HG03565 (cell line): Measurements from ENCODE around the gene UGT3A1.
A peak's percentile ranks its signal among the peaks of the same experiment; 100 is the strongest.
"Not testable (repeated sequence)": the region's sequence is repeated elsewhere in the genome, so short reads cannot be mapped to it uniquely, and the experiment has no call there.

Experiments used
- ATAC-seq: cut with Tn5 transposase; IDR thresholded peaks from one replicate; pipeline ENCODE4 v1.9.1; 2021; ENCODE audit warnings: mild to moderate bottlenecking, moderate library complexity; ENCODE audit not compliant: unreplicated experiment

Gene UGT3A1

DNA sequence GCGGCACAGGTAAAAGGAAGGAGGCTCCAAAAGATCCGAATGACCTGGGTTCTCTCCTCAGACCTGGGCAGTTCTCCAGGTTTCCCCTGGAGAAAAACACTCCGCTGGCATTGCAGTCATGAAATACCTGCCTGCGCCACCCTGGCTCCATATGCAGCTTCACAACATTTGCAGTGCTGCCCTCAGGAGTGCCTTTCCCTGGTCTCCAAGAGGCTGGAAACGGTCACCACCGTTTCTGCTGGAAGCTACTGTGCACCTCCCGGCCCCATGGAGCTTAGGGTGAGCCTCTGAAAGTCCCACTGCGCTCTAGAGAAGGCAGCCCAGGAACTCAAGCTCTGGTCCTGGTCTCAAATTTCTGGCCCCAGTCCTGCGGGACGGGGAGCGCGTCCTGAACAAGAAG lies 670 bp downstream of the UGT3A1 start:
- no peak for ATAC-seq

DNA sequence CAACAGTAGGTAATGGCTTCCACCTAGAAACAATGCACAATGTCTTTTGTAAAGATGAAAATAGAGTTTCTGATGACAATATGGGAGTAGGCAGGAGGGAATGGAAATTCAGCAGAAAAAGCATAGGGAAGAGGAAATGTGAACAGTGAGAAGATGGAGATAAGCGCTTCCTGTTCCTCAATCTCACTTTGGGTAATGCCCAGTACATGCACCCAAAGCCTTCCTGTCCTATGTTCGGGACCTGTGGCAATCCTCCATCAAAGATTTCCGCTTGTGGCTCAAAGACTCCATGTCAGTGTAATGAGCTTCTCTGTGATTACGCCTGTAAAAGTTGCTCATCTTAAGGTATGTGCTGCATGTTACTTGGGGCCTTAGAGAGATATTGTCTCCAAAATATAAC lies 2.7 kb downstream of the UGT3A1 start:
- ATAC-seq, result no peak

DNA sequence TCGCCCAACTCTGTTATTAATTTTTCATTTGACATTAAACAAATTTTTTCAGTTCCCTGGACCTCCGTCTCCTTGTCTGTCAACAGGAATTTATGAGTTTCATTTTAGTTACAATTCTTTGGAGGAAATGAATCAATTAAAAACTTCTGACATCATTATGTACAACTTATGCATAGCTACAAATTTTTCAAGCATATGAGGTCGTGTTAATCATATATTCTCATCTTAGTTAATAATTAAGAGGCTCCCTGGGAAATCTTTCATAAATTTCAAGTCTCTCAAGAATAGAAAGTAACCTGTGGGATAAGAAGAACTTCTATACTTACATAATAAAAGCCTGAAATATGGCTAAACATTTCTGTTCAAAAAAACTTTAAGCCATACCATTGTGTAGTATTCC lies 3.4 kb downstream of the UGT3A1 start:
- no peak for ATAC-seq

DNA sequence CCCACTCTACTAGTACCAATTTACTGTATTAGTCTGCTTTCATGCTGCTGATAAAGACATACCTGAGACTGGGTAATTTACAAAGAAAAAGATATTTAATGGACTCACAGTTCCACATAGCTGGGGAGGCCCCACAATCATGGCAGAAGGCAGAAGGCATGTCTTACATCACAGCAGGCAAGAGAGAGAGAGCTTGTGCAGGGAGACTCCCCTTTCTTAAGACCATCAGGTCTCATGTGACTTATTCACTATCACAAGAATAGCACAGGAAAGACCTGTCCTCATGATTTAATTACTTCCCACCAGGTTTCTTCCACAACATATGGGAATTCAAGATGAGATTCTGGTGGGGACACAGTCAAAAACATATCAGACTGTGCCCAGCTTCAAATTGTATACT lies 11.5 kb downstream of the UGT3A1 start:
- ATAC-seq, result no peak

DNA sequence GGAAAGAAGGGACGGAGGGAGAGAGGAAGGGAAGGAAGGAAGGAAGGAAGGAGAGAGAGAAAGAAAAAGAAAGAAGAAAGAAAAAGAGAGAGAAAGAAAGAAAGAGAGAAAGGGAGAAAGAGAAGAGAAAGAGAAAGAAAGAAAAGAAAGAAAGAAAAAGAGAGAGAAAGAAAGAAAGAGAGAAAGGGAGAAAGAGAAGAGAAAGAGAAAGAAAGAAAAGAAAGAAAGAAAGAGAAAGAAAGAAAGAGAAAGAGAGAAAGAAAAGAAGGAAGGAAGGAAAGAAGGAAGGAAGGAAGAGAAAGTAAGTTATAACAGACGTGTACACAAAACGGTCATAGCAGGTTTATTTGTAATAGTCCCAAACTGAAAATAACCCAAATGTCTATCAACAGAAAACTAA lies 14.3 kb downstream of the UGT3A1 start:
- not testable (repeated sequence) for ATAC-seq

DNA sequence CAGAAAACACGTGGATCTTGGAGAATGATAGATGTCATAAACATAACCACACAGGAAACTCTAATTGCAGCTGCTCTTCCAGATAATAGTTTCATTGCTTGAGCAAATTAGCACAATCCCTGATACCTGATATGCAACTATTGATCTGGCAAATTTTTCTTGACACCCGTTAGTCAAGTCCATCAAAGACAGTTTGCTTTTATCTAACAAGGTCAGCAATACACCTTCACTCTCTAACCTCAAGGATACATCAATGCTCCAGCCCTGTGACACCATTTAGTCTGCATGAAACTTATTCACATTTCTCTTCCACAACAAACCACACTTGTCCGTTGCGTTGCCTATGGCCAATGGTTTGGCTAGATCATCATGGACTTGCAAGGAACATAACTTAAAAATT lies 16.6 kb downstream of the UGT3A1 start:
- ATAC-seq, result no peak

DNA sequence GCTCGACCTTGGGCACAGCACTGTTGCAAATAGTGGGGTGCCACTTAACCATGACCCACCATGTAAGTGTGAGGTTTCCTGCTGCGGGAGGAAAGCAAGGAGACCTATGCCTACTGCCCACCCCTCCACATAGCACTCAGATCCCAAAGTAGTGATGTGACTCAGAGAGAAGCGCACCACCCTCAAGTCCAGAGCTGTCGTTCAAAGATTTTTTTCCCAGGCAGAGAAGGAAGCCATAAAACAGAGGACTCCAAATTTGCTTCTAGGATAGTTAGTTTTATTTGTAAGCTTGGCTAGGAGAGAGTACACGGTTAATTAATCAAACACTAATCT lies 19.3 kb downstream of the UGT3A1 start:
- no peak for ATAC-seq

DNA sequence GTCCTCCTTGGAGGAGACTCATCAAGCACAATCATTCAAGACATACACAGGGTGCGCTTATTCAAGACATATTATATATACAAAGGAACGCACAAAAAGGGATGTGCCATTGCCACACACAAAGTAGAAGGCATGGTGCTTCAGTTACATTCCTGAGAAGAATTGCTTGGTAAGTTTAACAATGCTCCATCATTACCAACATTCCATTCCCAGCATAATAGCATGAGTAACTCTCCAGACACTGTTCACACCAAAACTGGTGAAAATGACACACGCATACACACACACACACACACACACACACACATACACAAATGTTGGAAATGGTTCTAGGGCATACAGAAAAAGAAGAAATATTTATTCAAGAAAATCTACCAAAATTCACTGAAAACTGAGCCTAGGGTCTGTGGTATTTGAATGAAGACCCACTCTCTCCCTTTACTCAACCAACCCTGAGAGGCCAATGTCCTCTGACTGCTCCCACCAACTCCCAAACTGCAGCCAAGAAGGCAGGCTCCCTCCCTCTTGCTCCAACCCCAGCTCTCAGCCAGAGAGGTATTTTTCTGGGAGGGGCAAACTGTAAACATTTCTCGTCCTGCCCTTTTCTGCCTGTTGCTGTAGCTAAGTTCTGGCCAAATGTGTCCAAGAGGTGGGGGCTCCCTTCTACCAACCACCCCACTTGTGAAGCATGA lies 19.9 kb downstream of the UGT3A1 start:
- no peak for ATAC-seq

DNA sequence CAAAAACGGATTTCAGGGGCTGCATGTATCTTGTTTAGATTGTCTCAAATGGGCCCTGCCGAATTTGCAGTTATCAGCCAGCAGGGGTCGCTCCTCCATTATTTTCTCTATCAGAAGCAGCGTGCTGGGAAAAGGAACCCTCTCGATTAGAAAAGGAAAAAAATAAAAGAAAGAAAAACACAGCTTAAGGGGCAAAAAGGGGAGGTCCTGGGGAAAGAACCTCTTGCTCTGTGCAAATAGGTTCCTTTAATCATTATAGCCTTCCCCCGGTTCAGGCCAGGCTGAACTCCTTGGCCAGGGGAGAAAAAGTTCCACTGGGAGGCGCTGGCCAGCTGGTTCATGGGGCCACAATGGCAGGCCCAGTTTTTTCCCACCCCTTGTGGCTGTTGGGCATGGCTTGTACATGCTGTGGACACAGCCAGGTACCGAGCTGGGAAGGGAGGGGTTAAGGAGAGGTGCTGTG lies 27.8 kb downstream of the UGT3A1 start:
- no peak for ATAC-seq

DNA sequence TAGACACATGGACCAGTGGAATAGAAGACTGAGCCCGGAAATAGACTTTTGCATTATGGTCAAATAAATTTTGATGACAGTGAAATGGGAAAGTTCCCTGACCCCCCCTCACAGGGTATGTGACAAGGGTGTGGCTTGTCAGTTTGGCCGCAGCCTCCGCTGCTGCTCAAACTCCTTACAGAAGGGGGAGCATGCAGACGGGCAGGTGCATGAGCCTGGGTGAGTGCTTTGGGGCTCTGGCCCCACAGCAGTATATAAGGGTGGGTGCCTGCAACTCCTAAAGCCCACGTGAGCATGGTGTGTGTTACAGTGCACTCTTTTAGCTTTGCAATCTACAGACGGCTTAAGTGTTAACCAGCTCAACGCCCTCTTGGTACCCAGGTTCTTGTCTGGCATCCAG lies 30.9 kb downstream of the UGT3A1 start:
- no peak for ATAC-seq

DNA sequence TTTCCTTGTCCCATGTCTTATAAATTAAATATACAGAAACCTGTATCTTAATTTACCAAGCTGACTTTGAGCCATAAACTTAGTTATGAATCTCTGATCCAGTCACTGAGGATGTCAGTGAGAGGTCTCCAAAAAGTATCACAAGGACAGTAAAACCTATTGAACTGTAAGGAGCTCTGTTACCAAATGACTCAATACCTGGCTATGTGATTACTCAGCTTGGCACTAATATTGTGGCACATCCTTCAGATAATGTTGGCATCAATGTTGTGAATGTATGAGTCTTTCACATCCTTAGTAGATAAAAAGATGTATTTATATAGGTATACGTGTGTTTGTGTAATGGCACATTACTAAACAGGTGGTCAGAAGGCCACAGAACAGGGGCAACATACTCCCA lies 34.8 kb downstream of the UGT3A1 start:
- no peak for ATAC-seq

DNA sequence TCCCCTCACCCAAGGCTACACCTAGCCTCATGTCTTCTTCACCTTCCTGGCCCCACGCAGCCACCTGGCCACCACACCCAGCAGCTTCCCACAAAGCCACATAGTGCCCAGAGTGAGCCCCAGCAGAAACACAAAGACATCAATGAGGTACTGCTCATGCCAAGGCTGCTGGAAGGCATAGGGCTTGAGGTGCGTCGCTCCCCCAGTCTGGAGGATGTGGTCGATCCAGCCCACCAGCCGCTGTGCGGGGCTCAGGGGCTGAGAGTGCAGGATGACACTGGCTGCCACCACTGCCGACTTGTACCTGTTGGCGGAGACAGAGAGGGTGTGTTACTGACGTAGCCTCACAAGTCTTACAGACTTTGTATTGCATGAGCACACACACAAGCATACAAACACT lies 37.0 kb downstream of the UGT3A1 start:
- ATAC-seq, result no peak

DNA sequence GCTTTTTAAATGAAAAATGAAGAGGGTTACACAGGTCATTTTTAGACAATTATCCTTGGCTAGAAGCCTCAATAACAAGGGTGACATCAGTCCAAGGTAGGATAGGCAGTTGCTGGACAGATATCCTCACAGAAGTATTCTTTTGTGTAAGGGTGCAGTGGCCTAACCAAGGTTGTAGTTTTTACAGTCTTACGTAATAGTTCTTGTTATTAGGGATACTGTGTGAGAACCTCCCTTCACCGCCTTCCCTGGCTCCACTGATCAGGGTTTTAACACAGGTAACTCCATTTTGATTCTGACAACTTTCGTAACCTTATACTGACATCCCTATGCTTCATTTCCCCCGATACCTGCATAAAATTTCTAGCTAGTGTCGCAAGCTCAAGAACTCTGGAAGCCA lies 44.1 kb downstream of the UGT3A1 start:
- no peak for ATAC-seq

DNA sequence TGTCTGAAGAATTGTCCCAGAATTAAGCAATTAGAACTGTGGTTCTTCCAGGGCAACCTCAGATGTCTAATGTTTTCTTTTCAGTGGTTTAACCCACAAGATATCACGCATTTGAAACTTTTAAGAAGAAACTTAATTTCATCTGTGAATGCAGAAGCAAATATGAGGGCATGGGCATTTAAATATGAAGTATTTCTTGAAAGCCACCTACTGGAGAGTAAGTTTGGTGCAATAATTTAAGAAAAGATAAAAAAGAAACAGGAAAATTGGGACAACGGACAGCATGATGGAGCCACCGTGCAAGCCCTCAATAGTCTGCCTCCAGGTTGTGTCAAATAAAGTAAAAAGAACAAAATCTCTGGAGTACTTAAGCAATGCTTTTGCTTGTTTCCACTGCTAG lies 51.6 kb downstream of the UGT3A1 start:
- ATAC-seq, result no peak

DNA sequence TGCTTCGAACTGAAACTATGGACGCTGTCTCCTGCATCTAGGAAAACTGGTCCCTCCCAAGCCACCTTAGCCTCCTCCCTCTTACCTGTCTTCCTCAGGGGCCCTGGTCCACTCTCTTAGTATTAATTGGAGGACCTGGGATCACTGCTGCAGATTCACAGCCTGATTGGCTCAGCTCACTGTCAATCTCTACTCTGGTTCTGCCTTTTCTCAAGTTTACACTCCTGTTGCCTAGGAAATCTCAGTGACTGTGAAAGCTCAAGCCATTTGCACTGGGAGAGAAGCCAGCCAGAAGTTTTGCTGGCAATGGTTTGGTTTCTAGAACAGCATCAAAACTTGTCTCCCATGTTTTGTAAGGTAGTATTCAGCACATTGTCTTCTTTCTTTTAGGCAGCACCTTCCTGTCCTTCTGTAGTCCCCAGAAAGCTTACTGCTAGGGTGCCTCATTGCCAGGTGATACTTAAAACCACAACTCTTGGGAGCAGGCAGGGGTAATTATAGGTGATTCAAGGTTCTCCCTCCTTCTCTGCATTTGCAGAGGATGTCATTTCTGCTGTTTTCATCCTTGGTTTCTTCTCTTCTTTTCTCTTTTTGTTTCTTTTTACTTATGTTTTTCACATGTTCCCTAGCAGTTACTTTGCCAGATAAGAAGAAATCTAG lies 52.5 kb downstream of the UGT3A1 start, which contains the start of gene CAPSL:
Gene CAPSL, minus strand, starts transcription at position 55 of the 660 bp plus-strand sequence. CDS start 17,502 bp downstream, outside the sequence.
- ATAC-seq, result no peak

DNA sequence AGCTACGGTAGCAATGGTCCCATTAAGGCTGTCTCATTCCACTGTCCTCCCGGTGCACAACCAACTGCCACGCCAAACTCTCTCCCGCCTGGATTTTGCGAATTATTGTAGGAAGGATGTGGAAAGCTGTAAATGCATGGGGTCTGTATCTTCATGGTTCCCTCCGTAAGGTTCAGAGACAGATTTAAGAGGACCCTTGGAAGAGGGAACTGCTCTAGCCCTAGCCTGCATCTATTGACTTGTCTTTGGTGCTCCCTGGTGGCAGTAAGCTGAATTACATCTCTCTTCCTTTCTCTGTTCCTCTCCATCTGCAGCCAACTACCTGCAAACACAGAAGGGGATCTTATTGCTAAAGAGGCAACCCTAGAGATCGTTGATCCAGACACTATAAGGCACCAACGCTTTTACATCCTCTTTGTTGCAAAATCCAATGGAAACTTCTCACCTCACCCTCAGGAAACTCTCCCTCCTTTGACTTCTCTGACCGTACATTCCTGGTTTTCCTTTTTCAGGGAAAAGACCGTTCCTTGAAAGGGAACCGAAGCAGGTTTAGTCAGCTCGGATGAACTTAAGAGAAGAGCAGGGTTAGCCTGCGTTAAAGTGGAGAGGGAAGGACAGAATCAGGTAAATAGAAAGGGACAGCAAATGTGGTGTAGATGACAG lies 64.7 kb downstream of the UGT3A1 start:
- peak; percentile 78 for ATAC-seq

DNA sequence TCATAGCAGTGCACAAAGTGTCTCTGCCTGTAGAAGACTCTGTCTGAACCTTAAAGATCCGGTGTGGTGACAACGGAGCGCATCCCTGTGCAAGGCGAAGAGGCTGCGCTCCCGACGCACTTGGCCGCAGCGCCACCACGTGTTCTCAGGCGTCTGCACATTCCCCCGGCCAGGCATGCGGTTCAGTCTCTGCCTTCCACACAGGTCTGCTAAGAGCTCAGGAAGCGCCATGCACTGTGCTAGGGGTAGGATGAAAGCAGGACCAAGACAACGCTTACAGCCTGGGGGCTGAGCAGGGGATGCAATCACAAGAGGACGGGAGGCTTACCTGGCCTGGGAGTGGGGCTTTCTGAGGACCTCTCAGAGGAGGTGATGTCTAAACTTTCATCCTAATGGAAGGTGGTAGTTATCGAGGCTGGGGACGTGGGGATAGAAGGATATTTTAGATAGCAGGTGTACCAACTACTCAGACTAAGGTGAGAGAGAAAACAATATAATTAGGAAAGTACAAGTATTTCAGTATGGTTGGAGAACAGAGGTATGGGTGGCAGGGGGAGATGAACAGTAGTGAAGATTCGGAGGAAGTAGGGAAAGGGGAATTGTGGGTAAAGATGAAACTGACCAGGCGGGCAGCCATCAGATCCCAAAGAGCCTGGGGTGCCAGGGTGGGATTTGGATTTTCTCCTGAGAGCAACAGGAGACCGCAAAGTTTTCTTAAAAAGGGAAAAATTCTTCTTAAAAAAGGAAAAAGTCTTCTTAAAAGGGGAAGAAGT lies 66.1 kb downstream of the UGT3A1 start:
- ATAC-seq, result peak; percentile 65

DNA sequence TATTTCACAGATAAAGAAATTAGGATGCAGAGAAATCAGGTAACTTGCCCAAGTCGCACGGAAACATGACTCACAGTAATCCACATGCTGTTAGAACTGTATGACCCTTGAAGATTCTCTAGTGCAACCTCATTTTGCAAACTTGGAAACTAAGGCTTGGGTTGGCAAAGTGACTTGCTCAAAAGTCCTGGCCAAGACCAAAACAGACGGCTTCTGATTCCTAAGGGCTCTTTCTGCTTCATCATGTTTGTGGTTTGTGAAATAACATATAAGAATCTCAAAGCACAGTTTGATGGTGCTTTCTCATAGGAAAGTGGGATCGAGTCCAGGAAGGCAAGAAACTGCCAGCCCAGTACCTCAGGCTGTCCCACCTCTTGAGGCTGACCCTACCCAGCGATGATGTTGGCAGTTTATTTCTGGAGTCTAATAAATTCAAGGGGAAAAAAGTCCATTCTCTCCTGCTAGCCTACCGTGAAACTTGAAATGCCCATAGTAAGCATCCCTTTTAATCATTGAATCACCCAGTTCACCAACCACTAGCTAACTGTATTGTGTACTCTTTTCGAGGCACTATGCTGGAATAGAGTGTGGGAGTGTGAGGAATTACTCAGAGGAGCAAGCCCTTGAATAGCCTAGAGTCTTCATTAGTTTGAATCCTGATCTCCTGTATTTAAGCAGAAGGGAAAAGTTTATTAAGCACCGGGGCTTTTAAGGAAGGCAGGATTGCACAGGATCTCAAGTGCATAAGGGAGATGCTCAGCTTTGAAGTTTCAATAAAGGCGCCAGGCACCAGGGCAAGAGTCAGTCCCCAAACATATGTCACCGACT lies 66.9 kb downstream of the UGT3A1 start:
- ATAC-seq, result no peak

DNA sequence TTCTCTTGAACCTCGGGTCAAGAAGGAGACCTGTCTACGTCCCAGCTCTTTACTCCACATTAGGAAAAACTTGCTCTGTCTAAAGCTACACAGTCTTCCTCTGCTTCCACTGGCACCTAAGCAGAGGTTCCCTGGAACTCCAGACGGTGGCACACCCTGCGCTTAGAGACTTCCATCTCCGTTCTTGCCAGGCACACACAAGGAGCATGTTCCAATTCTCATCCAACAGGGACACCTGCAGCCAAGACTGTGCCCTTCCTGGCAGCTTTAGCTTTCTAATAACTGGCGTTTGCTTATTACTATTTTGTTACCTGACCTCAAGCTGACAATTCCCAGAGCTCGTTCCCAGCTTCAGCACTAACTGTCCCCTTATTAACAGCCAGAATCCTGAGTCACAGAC lies 68.7 kb downstream of the UGT3A1 start:
- ATAC-seq, result no peak

DNA sequence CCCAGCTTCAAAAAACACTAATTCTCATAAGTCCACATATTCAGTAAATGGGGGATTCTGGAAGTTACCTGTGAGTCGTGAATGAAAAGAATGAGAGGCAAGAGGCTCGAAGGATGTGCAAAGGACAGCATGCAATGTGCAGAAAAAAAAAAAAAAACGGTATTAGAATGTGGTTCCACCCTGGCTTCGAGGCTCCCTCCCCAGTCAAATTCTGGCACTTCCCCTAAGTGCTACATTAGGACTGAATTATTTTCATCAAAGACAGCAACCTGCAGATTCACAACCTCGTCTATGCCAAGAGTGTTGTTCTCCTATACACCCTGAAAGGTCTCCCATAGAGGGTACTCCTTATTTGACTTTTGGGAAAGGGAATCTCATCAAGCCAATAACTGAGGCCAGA lies 69.3 kb downstream of the UGT3A1 start:
- ATAC-seq, result no peak

DNA sequence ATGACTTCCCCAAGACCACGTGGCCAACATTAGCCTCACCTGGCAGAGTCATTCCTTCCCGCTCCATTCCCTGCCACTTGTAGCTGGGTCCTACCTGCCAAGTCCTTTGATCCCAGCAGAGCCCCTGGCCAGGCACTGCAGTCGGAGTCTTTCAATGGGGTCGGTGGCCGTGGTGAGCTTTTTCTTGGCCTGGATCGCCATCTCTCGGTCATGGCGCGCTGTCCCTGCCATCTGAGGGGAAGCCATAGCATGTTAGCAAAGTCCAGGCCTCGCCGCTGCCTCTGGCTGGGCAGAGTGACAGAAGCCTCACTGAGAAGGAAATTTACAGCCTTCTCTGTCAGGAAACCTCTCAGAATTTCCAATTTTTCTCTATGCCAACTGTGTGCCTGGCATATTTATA lies 70.3 kb downstream of the UGT3A1 start:
- no peak for ATAC-seq
